A549 (cell line): ENCODE measurements around the gene SH3PXD2A.

Source experiments
- CBX8 ChIP-seq: fragments of 200-600 bp; sonication (generic); IDR thresholded peaks from 2 replicates; pipeline ENCODE4 v1.6.1; 2016
- CEBPB ChIP-seq, 2 experiments: fragments of >200 bp in 1 of 2; sonication (Bioruptor Twin) in 1 of 2; formaldehyde crosslinking in 1 of 2; IDR thresholded peaks; 2 replicates each; pipeline ENCODE4 v1.6.1; 2012 to 2016
- CTCF ChIP-seq: fragments of >200 bp; sonication (Bioruptor Twin); formaldehyde crosslinking; IDR thresholded peaks from 3 replicates; pipeline ENCODE4 v1.5.1; 2016
- ESRRA ChIP-seq: fragments of 150-350 bp; IDR thresholded peaks from 2 replicates; pipeline ENCODE4 v1.6.1; 2014; ENCODE audit warnings: mild to moderate bottlenecking, low read length, borderline replicate concordance
- JUN ChIP-seq, 2 experiments: fragments of >200 bp; sonication (Bioruptor Twin); formaldehyde crosslinking; IDR thresholded peaks; 2 replicates in 1 of 2; 3 replicates in 1 of 2; pipeline ENCODE4 v1.6.1; 2016 to 2017
- KDM1A ChIP-seq: fragments of 200-600 bp; sonication (generic); IDR thresholded peaks from 2 replicates; pipeline ENCODE4 v1.6.1; 2016; ENCODE audit warnings: low read depth, mild to moderate bottlenecking
- MAX ChIP-seq: IDR thresholded peaks from 2 replicates; pipeline ENCODE4 v1.6.1; 2012
- POLR2A ChIP-seq: IDR thresholded peaks from 2 replicates; pipeline ENCODE4 v1.6.1; 2012; ENCODE audit warnings: mild to moderate bottlenecking, low read length
- REST ChIP-seq: fragments of 200-600 bp; sonication (generic); IDR thresholded peaks from 2 replicates; pipeline ENCODE4 v1.6.1; 2016; ENCODE audit warnings: antibody characterized with exemption, mild to moderate bottlenecking, moderate library complexity
- SREBF2 ChIP-seq: fragments of 450-650 bp; IDR thresholded peaks from 2 replicates; pipeline ENCODE4 v1.6.1; 2014; ENCODE audit warnings: mild to moderate bottlenecking, moderate library complexity

DNA sequence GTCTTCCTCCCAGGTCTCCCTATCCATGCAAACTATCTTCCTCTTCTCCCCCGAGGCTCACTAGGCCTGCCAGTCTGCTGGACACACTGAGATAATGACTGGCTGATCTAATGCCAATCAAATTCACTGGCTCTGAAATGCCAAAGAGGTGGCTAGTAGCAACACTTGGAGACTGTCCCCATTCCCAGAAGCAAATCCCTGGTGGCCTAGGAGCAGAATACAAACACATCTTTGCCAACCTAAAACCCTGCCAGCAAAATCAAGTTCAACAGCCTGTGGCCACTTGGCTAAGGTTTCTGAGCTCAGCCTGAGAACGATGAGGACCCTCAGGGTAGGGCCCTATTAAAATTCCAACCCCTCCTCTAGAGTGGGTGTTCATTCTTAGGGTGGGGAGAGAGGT is 46.6 kb downstream of the SH3PXD2A start:
- TF ChIP-seq CTCF (no peak), REST (no peak), KDM1A (no peak), MAX (no peak), JUN (IDR thresholded peaks at IDR 0.05) (no peak), POLR2A (no peak), ESRRA (no peak), CBX8 (no peak), CEBPB (IDR thresholded peaks at IDR 0.05) (no peak), SREBF2 (no peak)
